B cell (primary cell): ENCODE results near the gene OR4E2. TPM values are rescaled to one million over a fixed set of nuclear protein-coding genes. Genes with fewer than 3 reads are reported as not detected.

ENCODE experiments used
- ATAC-seq: fragments of 200-7000 bp; cut with Tn5 transposase; one replicate; pipeline ENCODE4 v1.10.0; 2021; ENCODE audit warnings: low read depth, mild to moderate bottlenecking, moderate number of reproducible peaks, moderate library complexity
- CTCF ChIA-PET: fragments of 350-600 bp; sonication (Branson Sonifier 250); formaldehyde crosslinking; loops from one replicate; lab custom pipeline; 2021; ENCODE audit warnings: antibody characterized with exemption, inconsistent platforms; lab: Charles Lee
- POLR2A ChIA-PET: fragments of 350-600 bp; sonication (Branson Sonifier 250); formaldehyde crosslinking; loops from one replicate; lab custom pipeline; 2021; ENCODE audit warnings: antibody characterized with exemption; lab: Charles Lee
- DNase-seq: peaks from one replicate; pipeline ENCODE4 v3.0.0; 2013
- H2AFZ ChIP-seq: 2 replicates; pipeline ENCODE4 v1.6.1; 2012; ENCODE audit warnings: mild to moderate bottlenecking, low read depth, low read length; ENCODE audit not compliant: insufficient read depth, poor library complexity, severe bottlenecking
- H3K27ac ChIP-seq, 2 donors: 1 replicate in 1 of 2; 2 replicates in 1 of 2; pipeline ENCODE4 v1.5.1; 2012 to 2013; ENCODE audit warnings: low read length in 2 of 2, mild to moderate bottlenecking in 2 of 2, moderate library complexity in 1 of 2
- H3K27me3 ChIP-seq, 4 experiments: fragments of 200-600 bp in 1 of 4; sonication (generic) in 1 of 4; replicated peaks in 1 of 4; 1 replicate in 2 of 4; 2 replicates in 2 of 4; pipeline versions ENCODE4 v1.6.1 to v1.7.0; 2013 to 2016; ENCODE audit warnings: low read length in 3 of 4, mild to moderate bottlenecking in 2 of 4, mixed read lengths in 1 of 4, moderate library complexity in 1 of 4; ENCODE audit not compliant: insufficient read depth in 4 of 4, control insufficient read depth in 3 of 4; ENCODE audit errors: control extremely low read depth in 1 of 4
- H3K36me3 ChIP-seq, 2 experiments: replicated peaks in 1 of 2; 1 replicate in 1 of 2; 2 replicates in 1 of 2; pipeline versions ENCODE4 v1.6.1 to v1.7.1; 2013; ENCODE audit warnings: low read length in 1 of 2; ENCODE audit not compliant: insufficient read depth in 2 of 2, control insufficient read depth in 1 of 2; ENCODE audit errors: control extremely low read depth in 1 of 2, extremely low read depth in 1 of 2
- H3K4me1 ChIP-seq, 2 donors: fragments of 200-600 bp in 1 of 2; sonication (generic) in 1 of 2; 1 replicate in 1 of 2; 2 replicates in 1 of 2; pipeline versions ENCODE4 v1.5.1 to v1.6.1; 2013 to 2017; ENCODE audit warnings: low read length in 2 of 2; ENCODE audit not compliant: control insufficient read depth in 2 of 2, insufficient read depth in 2 of 2
- H3K4me2 ChIP-seq: replicated peaks from 2 replicates; pipeline ENCODE3; 2012; ENCODE audit warnings: mild to moderate bottlenecking, low read depth, low read length; ENCODE audit not compliant: poor library complexity, severe bottlenecking
- H3K4me3 ChIP-seq, 5 experiments: fragments of 200-600 bp in 1 of 5; sonication (generic) in 1 of 5; 1 replicate in 3 of 5; 2 replicates in 2 of 5; pipeline versions ENCODE4 v1.5.1 to v1.7.0; 2011 to 2016; ENCODE audit warnings: low read length in 4 of 5, mild to moderate bottlenecking in 4 of 5, low read depth in 2 of 5, control low read depth in 1 of 5, moderate library complexity in 1 of 5; ENCODE audit not compliant: insufficient read depth in 1 of 5; ENCODE audit errors: control extremely low read depth in 1 of 5, extremely low read depth in 1 of 5
- H3K79me2 ChIP-seq: fragments of 200-600 bp; sonication (generic); one replicate; pipeline ENCODE4 v1.6.0; 2016; ENCODE audit warnings: low read length; ENCODE audit not compliant: control insufficient read depth, insufficient read depth
- H3K9ac ChIP-seq: fragments of 200-600 bp; sonication (generic); 2 replicates; pipeline ENCODE4 v1.6.1; 2017; ENCODE audit warnings: mild to moderate bottlenecking, low read length, moderate library complexity
- H3K9me3 ChIP-seq, 3 donors: one replicate each; pipeline versions ENCODE4 v1.6.1 to v1.7.1; 2013; ENCODE audit warnings: low read length in 2 of 3; ENCODE audit not compliant: control insufficient read depth in 2 of 3, insufficient read depth in 1 of 3; ENCODE audit errors: control extremely low read depth in 1 of 3
- H4K20me1 ChIP-seq: 2 replicates; pipeline ENCODE4 v1.6.0; 2012; ENCODE audit warnings: mild to moderate bottlenecking, low read length; ENCODE audit not compliant: insufficient read depth, control insufficient read depth, poor library complexity, severe bottlenecking
- H3K27ac Mint-ChIP-seq: one replicate; pipeline ENCODE4 v1.8.0; 2021; ENCODE audit warnings: mixed read lengths
- H3K27me3 Mint-ChIP-seq: one replicate; pipeline ENCODE4 v1.8.0; 2021; ENCODE audit warnings: mixed read lengths
- H3K4me1 Mint-ChIP-seq: one replicate; pipeline ENCODE4 v1.8.0; 2021; ENCODE audit warnings: mixed read lengths
- H3K4me3 Mint-ChIP-seq: one replicate; pipeline ENCODE4 v1.8.0; 2021; ENCODE audit warnings: mixed read lengths
- H3K9me3 Mint-ChIP-seq: one replicate; pipeline ENCODE4 v1.8.0; 2022; ENCODE audit warnings: mixed read lengths; ENCODE audit not compliant: insufficient read depth
- CTCF ChIP-seq: fragments of 200-600 bp; IDR thresholded peaks from one replicate; pipeline ENCODE4 v1.8.0; 2022; ENCODE audit warnings: antibody characterized with exemption, mild to moderate bottlenecking
- EZH2 ChIP-seq: IDR thresholded peaks from 2 replicates; pipeline ENCODE4 v1.6.1; 2012; ENCODE audit warnings: borderline replicate concordance, low read depth, mild to moderate bottlenecking, moderate library complexity, low read length; ENCODE audit not compliant: insufficient read depth, poor library complexity, severe bottlenecking
- WGBS: methylation state at CpG from one replicate; pipeline ENCODE4 v1.1.5; 2013; ENCODE audit warnings: missing lambda C conversion rate; ENCODE audit not compliant: insufficient coverage; 5-methylcytosine and 5-hydroxymethylcytosine counted together
- intact Hi-C: fragments of 100-400 bp; cut with micrococcal nuclease; formaldehyde crosslinking; loops from one replicate; pipeline ENCODE4 v1.10.0; 2022
- polyA plus RNA-seq: library from polyadenylated mRNA; depleted of rRNA; stranded (reverse); fragments of >200 nt; gene quantifications from 2 replicates; pipeline ENCODE4 v1.2.3, GENCODE V29; 2012
- total RNA-seq, 2 donors: library from RNA; stranded (reverse); fragments of 120-200 nt in 1 of 2; gene quantifications; 1 replicate in 1 of 2; 2 replicates in 1 of 2; pipeline versions ENCODE4 v1.2.3 to v1.2.4, GENCODE V29; 2013 to 2022

OR4E2 gene
- total and polyA plus RNA-seq, 2 donors (not counting 1 experiment from before 2014, with no cell fraction given) = not detected

DNA sequence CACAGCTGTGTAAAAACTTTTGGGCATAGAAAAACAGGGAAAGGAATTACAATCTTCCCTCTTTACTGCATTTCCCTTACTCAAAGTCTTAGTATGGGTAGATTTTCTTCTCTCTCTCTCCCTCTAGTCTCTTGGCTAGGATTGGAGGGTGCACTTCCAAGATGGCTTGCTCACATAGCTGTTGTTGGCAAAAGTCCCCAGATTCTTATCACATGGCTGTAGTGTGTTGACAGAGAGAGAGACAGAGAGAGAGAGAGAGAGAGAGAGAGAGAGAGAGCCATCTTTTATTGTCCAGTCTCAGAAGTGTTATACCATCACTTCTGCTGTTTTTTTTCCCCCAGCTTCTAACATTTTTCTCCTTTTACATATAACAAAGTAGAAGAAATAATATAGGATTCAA is 6.3 kb upstream of the OR4E2 start:
- H3K9me3 ChIP-seq = peaks cover 0 to 3% (median 0%) of the 10 kb centered on the region in 3 donors
- ChIA-PET CTCF (no interaction called here), POLR2A (no interaction called here)
- DNase-seq = no peak
- no peak for ATAC-seq
- H3K4me1 Mint-ChIP-seq = no peaks in the 10 kb centered on the region
- H3K27me3 ChIP-seq = peaks cover 0 to 5% (median 2%) of the 10 kb centered on the region in 4 experiments
- H3K27me3 Mint-ChIP-seq = peaks cover 12% of the 10 kb centered on the region
- H3K27ac Mint-ChIP-seq = no peak overlapping the region
- H3K27ac ChIP-seq = no peak overlapping the region
- peaks cover 2% of the 10 kb centered on the region for H3K9me3 Mint-ChIP-seq
- H3K36me3 ChIP-seq = no peaks in the 10 kb centered on the region
- no peak overlapping the region for H3K4me2 ChIP-seq
- no peaks in the 10 kb centered on the region for H4K20me1 ChIP-seq
- no peaks in the 10 kb centered on the region for H3K79me2 ChIP-seq
- TF ChIP-seq CTCF = no peak
- no peak for TF ChIP-seq EZH2
- no peak overlapping the region for H2AFZ ChIP-seq
- H3K9ac ChIP-seq = no peak overlapping the region
- H3K4me3 Mint-ChIP-seq = no peak overlapping the region
- no peaks in the 10 kb centered on the region for H3K4me1 ChIP-seq
- intact Hi-C loops = no loop called here
- H3K4me3 ChIP-seq = no peak overlapping the region

GRCh38 chr14:21652209-21652808 is 1.3 kb upstream of the OR4E2 start:
- H3K27ac ChIP-seq = no peak overlapping the region
- no peaks in the 10 kb centered on the region for H3K36me3 ChIP-seq
- H3K9me3 ChIP-seq = peaks cover 0 to 3% (median 0%) of the 10 kb centered on the region in 3 donors
- ATAC-seq (no peak), DNase-seq (no peak)
- WGBS = 83% methylated on average over 1 of the region's 1 CpG
- ChIA-PET CTCF (no interaction called here), POLR2A (no interaction called here)
- intact Hi-C loops = no loop called here
- Mint-ChIP-seq H3K4me1 (no peaks in the 10 kb centered on the region), H3K4me3 (no peak overlapping the region), H3K27me3 (peaks cover 4% of the 10 kb centered on the region), H3K9me3 (peaks cover 2% of the 10 kb centered on the region), H3K27ac (no peak overlapping the region)
- H3K4me1 ChIP-seq = no peaks in the 10 kb centered on the region
- no peak overlapping the region for H3K9ac ChIP-seq
- no peaks in the 10 kb centered on the region for H3K79me2 ChIP-seq
- no peaks in the 10 kb centered on the region for H4K20me1 ChIP-seq
- no peak overlapping the region for H3K4me3 ChIP-seq
- H2AFZ ChIP-seq = no peak overlapping the region
- no peak overlapping the region for H3K4me2 ChIP-seq
- H3K27me3 ChIP-seq = peaks cover 0 to 5% (median 2%) of the 10 kb centered on the region in 4 experiments
- no peak for TF ChIP-seq EZH2
- no peak for TF ChIP-seq CTCF
